WTC11 (cell line): ENCODE measurements around the gene TBX2. TPM values are rescaled to one million over a fixed set of nuclear protein-coding genes. Genes with fewer than 3 reads are reported as not detected.

Experiments
- ATAC-seq: fragments of 200-7000 bp; cut with Tn5 transposase; 2 replicates; pipeline ENCODE4 v1.10.0; 2021; ENCODE audit warnings: mild to moderate bottlenecking, moderate library complexity
- CTCF ChIA-PET: fragments of 300-600 bp; sonication (Branson Sonifier 250); formaldehyde crosslinking; loops from one replicate; lab custom pipeline; 2021; ENCODE audit warnings: antibody characterized with exemption; lab: Charles Lee
- POLR2A ChIA-PET: fragments of 350-600 bp; sonication (Branson Sonifier 250); formaldehyde crosslinking; loops from one replicate; lab custom pipeline; 2021; ENCODE audit warnings: antibody characterized with exemption; lab: Charles Lee
- DNase-seq: peaks from one replicate; pipeline ENCODE4 v3.0.0; 2021; ENCODE audit warnings: low spot score
- H3K27ac Mint-ChIP-seq: 2 replicates; pipeline ENCODE4 v1.8.0; 2021; ENCODE audit warnings: mixed read lengths
- H3K27me3 Mint-ChIP-seq: 2 replicates; pipeline ENCODE4 v1.8.0; 2021; ENCODE audit warnings: low read depth, mild to moderate bottlenecking, moderate library complexity, mixed read lengths
- H3K36me3 Mint-ChIP-seq: 2 replicates; pipeline ENCODE4 v1.8.0; 2021; ENCODE audit warnings: mixed read lengths
- H3K4me1 Mint-ChIP-seq: 2 replicates; pipeline ENCODE4 v1.8.0; 2022; ENCODE audit warnings: mixed read lengths
- H3K4me3 Mint-ChIP-seq: 2 replicates; pipeline ENCODE4 v1.8.0; 2021; ENCODE audit warnings: mild to moderate bottlenecking, moderate library complexity, mixed read lengths
- H3K9me3 Mint-ChIP-seq: 2 replicates; pipeline ENCODE4 v1.8.0; 2021; ENCODE audit warnings: mixed read lengths
- AR ChIP-seq: fragments of 250-450 bp; sonication (Bioruptor Pico); IDR thresholded peaks from 2 replicates; pipeline ENCODE4 v1.9.0; 2021; ENCODE audit warnings: mild to moderate bottlenecking
- E2F4 ChIP-seq: sonication (generic); formaldehyde crosslinking; IDR thresholded peaks from 2 replicates; pipeline ENCODE4 v1.8.1; 2022; ENCODE audit warnings: low read depth, mild to moderate bottlenecking, moderate library complexity, missing genetic modification reagents, borderline replicate concordance
- EMX1 ChIP-seq: fragments of 250-450 bp; sonication (Bioruptor Pico); IDR thresholded peaks from 2 replicates; pipeline ENCODE4 v1.8.0; 2021; ENCODE audit warnings: mild to moderate bottlenecking
- ERG ChIP-seq: fragments of 250-450 bp; sonication (Bioruptor Pico); IDR thresholded peaks from 2 replicates; pipeline ENCODE4 v1.8.0; 2021; ENCODE audit warnings: mild to moderate bottlenecking
- ETV6 ChIP-seq: sonication (generic); formaldehyde crosslinking; IDR thresholded peaks from 2 replicates; pipeline ENCODE4 v1.8.1; 2022; ENCODE audit warnings: mild to moderate bottlenecking, missing genetic modification reagents
- FOXK1 ChIP-seq: sonication (generic); formaldehyde crosslinking; IDR thresholded peaks from 2 replicates; pipeline ENCODE4 v1.8.0; 2022; ENCODE audit warnings: mild to moderate bottlenecking, moderate library complexity, missing genetic modification reagents
- FOXP4 ChIP-seq: sonication (generic); formaldehyde crosslinking; IDR thresholded peaks from 2 replicates; pipeline ENCODE4 v1.8.0; 2022; ENCODE audit warnings: mild to moderate bottlenecking, missing genetic modification reagents
- MAX ChIP-seq: sonication (generic); formaldehyde crosslinking; IDR thresholded peaks from 2 replicates; pipeline ENCODE4 v1.8.0; 2022; ENCODE audit warnings: mild to moderate bottlenecking, missing genetic modification reagents
- MXD4 ChIP-seq: fragments of 250-450 bp; sonication (Bioruptor Pico); IDR thresholded peaks from 2 replicates; pipeline ENCODE4 v1.8.0; 2021; ENCODE audit warnings: mild to moderate bottlenecking, moderate library complexity, borderline replicate concordance
- NFATC4 ChIP-seq: fragments of 250-450 bp; sonication (Bioruptor Pico); IDR thresholded peaks from 2 replicates; pipeline ENCODE4 v1.9.0; 2021; ENCODE audit warnings: mild to moderate bottlenecking
- NR3C1 ChIP-seq: sonication (generic); formaldehyde crosslinking; conservative IDR thresholded peaks from 2 replicates; pipeline ENCODE4 v1.8.1; 2023; ENCODE audit warnings: low read depth, mild to moderate bottlenecking, missing genetic modification reagents
- PRDM15 ChIP-seq: sonication (generic); formaldehyde crosslinking; IDR thresholded peaks from 2 replicates; pipeline ENCODE4 v1.8.0; 2022; ENCODE audit warnings: missing genetic modification reagents
- SP1 ChIP-seq: sonication (generic); formaldehyde crosslinking; conservative IDR thresholded peaks from 2 replicates; pipeline ENCODE4 v1.8.1; 2022; ENCODE audit warnings: missing genetic modification reagents
- TCF7 ChIP-seq: sonication (generic); formaldehyde crosslinking; IDR thresholded peaks from 2 replicates; pipeline ENCODE4 v1.8.0; 2022; ENCODE audit warnings: mild to moderate bottlenecking, low read depth, missing genetic modification reagents, moderate library complexity
- TP53 ChIP-seq: sonication (generic); formaldehyde crosslinking; IDR thresholded peaks from 2 replicates; pipeline ENCODE4 v1.8.1; 2023; ENCODE audit warnings: mild to moderate bottlenecking, missing genetic modification reagents
- ZBTB21 ChIP-seq: sonication (generic); formaldehyde crosslinking; IDR thresholded peaks from 2 replicates; pipeline ENCODE4 v1.8.1; 2023; ENCODE audit warnings: mild to moderate bottlenecking, missing genetic modification reagents, borderline replicate concordance
- ZNF232 ChIP-seq: sonication (generic); formaldehyde crosslinking; IDR thresholded peaks from 2 replicates; pipeline ENCODE4 v1.8.0; 2022; ENCODE audit warnings: mild to moderate bottlenecking, missing genetic modification reagents
- ZNF671 ChIP-seq: fragments of 250-450 bp; sonication (Bioruptor Pico); IDR thresholded peaks from 2 replicates; pipeline ENCODE4 v1.8.0; 2021; ENCODE audit warnings: mild to moderate bottlenecking
- total RNA-seq: library from RNA; stranded (reverse); gene quantifications from 3 replicates; pipeline ENCODE4 v1.2.3, GENCODE V29; 2021

The TBX2 gene
- total RNA-seq, 1 experiment from 2014 or later, result 0.09 TPM

GRCh38 chr17:61449707-61450640 is 50.3 kb downstream of the TBX2 start (continued):
- TF ChIP-seq PRDM15 (no peak), MXD4 (CRISPR knock-in tag) (no peak), ZBTB21 (CRISPR knock-in tag) (no peak), ZNF671 (CRISPR knock-in tag) (no peak), ERG (CRISPR knock-in tag) (no peak)

GRCh38 chr17:61450641-61451537 is 51.2 kb downstream of the TBX2 start:
- Mint-ChIP-seq H3K4me1 (peaks cover 44% of the 10 kb centered on the region), H3K27me3 (peaks cover 97% of the 10 kb centered on the region), H3K4me3 (peak overlapping the region; percentile 55), H3K36me3 (no peaks in the 10 kb centered on the region), H3K9me3 (no peaks in the 10 kb centered on the region), H3K27ac (no peak overlapping the region)
- DNase-seq (no peak), ATAC-seq (peak; percentile 32)
- ChIA-PET POLR2A (no interaction called here), CTCF (interaction anchor here (1.5 to 4.3 kb wide), 3 partner anchors 12 to 124 kb away, joined by 3 to 33 read pairs (median 18); no protein-coding TSS in a partner anchor)
- TF ChIP-seq ETV6 (CRISPR knock-in tag) (no peak), NFATC4 (CRISPR knock-in tag) (no peak), AR (CRISPR knock-in tag) (no peak), TCF7 (no peak)
- TF ChIP-seq, all 79 proteins: peak for 0

GRCh38 chr17:61451538-61452300 is 52.1 kb downstream of the TBX2 start:
- H3K4me3 Mint-ChIP-seq, result peak overlapping the region; percentile 55
- no peaks in the 10 kb centered on the region for H3K36me3 Mint-ChIP-seq
- ATAC-seq (peak; percentile 19), DNase-seq (peak; percentile 60)
- no peak overlapping the region for H3K27ac Mint-ChIP-seq
- ChIA-PET CTCF (interaction anchor here (1.5 to 4.3 kb wide), 3 partner anchors 11 to 123 kb away, joined by 3 to 33 read pairs (median 18); no protein-coding TSS in a partner anchor), POLR2A (no interaction called here)
- peaks cover 40% of the 10 kb centered on the region for H3K4me1 Mint-ChIP-seq
- peaks cover 98% of the 10 kb centered on the region for H3K27me3 Mint-ChIP-seq
- H3K9me3 Mint-ChIP-seq, result no peaks in the 10 kb centered on the region
- TF ChIP-seq MAX (CRISPR knock-in tag), result 0 out of 2 replicates have a peak, but pooled peaks have one; percentile 36
- no peak for TF ChIP-seq ZNF232
- TF ChIP-seq TP53, result no peak
- no peak for TF ChIP-seq E2F4 (CRISPR knock-in tag)
- TF ChIP-seq EMX1 (CRISPR knock-in tag), result no peak
- no peak for TF ChIP-seq FOXP4 (CRISPR knock-in tag)
- TF ChIP-seq NR3C1, result no peak
- TF ChIP-seq FOXK1 (CRISPR knock-in tag), result no peak
- TF ChIP-seq SP1 (CRISPR knock-in tag), result 0 out of 2 replicates have a peak, but pooled peaks have one; percentile 7
